ENCODE results near the gene UBE2V1.
A peak's percentile ranks its signal among the peaks of the same experiment; 100 is the strongest.
"Not testable (repeated sequence)": the region's sequence is repeated elsewhere in the genome, so short reads cannot be mapped to it uniquely, and the experiment has no call there.

The UBE2V1 gene

DNA sequence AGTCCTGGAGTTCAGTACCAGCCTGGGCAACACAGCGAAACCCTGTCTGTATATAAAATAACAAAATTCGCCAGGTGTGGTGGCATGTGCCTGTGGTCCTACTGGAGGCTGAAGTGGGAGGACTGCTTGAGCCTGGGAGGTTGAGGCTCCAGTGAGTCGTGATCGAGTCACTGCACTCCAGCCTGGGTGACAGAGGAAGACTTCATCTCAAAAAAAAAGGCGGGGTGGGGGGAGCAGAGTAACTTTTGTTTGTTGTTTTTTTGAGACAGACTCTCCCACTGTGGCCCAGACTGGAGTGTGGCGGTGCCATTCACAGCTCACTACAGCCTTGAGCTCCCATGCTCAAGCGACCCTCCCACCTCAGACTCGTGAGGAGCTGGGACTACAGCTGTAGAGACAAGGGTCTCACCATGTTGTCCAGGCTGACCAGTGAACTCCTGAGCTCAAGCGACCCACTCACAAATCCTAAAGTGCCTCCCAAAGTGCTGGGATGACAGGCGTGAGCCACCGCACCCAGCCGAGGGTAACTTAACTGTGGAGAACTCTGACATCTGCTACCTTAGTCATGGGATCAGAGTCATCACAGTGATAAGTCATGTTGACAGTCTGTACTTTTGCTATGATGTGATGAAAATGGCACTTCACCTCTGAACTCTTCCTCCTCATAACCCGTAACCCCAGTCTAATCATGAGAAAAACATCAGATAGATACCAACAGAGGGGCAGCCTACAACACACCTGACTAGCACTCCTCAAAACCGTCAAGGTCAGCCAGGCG is 24.1 kb upstream of the UBE2V1 start:
- no peak for DNase-seq

DNA sequence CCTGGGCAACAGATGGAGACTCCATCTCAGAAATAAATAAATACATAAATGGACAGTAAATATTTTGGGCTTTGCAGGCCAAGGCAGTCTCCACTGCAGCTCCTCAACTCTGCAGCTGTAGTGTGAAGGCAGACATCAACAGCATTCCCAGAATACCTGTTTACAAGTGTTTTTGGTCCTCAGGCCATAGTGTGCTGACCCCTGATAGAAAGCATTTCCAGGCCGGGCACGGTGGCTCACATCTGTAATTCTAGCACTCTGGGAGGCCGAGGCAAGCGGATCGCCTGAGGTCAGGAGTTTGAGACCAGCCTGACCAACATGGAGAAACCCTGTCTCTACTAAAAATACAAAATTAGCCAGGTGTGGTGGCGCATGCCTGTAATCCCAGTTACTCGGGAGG is 22.2 kb upstream of the UBE2V1 start:
- not testable (repeated sequence) for DNase-seq

DNA sequence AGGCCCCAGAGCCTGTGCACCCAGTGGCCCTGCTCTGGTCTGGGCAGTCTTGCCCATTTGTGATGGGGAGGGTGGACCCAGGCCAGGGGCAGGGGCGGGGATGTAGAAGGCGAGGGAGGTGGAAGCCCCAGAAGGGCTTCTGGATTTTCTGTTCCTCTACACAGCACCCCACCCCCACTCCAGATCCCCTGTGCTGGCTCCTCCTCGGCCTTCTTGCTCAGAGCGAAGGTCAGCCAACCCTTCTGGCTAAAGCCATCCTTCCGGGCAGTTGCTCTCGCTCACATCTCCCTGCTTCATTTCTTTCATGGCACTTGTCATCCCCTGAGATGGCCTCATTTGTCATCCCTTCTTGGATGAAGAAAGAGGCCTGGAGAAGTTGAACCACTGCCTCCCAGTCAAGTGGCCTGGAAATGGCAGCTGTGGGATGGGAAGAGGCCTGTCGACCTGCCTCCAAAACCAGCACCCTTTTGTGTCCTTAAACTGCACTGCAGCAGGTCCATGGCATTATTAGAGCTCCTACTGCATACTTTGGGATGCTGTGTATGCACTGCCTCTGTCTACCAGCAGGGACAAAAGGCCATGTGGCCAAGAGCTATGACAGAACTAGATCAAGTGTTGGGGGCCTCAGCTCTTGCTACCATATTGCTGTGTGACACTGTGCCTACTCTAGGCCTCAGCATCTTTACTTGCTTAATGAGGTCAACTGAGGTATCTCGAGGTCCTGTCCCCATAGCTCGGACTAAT is 20.7 kb upstream of the UBE2V1 start:
- no peak for DNase-seq

DNA sequence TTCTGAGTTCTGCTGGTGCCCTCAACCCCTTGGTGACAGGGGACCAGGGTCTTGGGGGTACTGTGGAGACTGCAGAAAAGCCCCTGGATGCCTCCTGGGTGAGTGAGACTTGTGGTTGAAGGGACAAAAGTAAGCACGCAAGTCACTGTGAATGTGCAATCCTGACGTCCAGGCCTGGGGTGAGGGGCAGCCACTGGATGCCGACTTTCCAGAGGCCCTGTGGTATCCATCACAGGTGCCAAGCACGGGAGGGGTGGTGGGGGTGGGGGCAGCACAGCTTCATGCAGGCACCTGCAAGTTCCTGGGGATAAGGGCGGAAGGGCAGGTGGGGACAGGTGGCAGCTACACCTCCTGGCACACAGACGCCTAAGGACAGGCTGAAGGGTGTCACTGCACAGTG is 20.1 kb upstream of the UBE2V1 start:
- DNase-seq, result no peak

DNA sequence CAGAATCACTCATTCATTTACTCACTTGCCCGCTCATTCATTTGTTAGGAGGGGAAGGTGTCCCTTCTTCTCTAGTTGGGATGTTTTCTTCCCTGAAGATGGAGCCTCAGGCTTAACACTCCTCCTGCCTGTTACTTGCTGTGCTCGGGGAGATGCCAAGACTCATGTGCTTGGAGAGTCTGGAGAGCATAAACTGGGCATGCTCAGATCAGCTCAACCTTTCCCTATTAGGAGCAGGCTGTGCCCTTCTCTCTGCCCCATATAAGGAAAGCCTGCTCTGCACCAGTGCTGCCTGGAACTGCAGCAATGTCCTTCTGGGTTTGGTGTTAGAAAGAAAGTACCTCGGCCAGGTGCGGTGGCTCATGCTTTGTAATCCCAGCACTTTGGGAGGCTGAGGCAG is 18.0 kb upstream of the UBE2V1 start:
- no peak for DNase-seq

DNA sequence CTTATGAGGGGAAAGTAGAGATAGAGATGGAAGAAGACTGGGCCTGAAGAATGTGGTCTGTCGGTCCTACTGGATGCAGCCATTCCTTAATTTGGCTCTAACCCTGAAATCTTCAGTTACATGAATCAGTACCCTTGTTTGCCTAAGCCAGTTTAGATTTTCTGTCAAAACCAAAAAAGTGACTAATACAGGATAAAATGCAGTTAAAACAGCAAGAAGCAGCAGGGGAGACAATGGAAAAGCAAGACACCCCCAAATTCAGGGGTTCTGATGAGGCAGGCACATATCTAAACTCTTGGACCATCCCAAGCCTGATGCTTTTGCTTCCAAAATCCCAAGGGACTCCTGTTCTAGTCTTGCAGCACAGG is 17.4 kb upstream of the UBE2V1 start:
- DNase-seq, result no peak

DNA sequence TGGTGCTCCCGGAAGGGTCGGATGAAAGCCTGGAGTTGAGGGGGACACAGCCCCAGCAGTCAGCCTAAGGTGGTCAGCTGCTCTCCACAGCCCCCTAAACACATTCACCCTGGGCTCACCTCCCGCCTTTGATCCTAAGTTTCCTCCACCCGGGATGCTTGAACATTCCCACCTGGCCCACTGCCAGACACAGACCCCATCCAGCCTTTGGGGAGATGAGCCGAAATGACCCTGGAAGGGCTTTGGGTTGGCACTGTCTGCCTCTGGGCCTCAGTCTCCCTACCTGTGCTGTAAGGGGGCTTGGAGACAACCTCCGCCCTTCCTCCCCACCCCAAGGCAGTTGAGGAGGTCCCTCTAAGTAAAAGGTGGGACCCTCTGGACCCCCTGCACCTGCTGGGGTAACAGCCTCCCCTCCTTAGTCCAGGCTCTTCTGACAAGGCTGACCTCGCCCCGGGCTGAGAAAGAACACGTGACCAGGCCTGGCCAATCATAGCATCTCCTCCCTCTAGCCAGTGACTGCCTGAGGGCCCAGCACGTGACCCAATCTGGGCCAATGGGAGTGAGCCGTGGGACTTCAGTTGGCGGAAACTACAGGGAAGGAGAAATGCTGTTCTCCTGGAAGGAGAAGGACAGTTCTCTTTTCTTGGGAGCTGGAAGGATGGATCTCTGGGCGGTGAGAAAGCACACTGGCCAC is 16.9 kb upstream of the UBE2V1 start:
- DNase-seq, result no peak

DNA sequence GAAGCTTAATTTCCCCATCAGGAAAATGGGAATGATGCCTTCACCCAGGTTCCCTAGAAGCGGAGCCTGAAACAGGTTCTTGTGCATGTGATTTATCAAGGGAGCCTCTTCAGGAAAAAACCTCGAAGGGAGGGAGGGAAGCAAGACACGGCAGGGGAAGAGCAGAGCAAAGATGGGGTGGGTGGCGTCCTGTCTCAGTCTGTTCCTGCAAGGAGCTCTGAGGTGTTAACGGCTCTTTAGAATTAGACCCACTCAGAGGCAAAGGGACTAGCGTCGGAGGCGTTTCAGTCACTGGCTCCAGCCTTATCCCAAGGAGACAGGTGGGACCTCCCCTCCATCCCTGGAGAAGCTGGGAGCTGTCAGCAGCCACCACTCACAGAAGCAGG is 15.6 kb upstream of the UBE2V1 start:
- no peak for DNase-seq

DNA sequence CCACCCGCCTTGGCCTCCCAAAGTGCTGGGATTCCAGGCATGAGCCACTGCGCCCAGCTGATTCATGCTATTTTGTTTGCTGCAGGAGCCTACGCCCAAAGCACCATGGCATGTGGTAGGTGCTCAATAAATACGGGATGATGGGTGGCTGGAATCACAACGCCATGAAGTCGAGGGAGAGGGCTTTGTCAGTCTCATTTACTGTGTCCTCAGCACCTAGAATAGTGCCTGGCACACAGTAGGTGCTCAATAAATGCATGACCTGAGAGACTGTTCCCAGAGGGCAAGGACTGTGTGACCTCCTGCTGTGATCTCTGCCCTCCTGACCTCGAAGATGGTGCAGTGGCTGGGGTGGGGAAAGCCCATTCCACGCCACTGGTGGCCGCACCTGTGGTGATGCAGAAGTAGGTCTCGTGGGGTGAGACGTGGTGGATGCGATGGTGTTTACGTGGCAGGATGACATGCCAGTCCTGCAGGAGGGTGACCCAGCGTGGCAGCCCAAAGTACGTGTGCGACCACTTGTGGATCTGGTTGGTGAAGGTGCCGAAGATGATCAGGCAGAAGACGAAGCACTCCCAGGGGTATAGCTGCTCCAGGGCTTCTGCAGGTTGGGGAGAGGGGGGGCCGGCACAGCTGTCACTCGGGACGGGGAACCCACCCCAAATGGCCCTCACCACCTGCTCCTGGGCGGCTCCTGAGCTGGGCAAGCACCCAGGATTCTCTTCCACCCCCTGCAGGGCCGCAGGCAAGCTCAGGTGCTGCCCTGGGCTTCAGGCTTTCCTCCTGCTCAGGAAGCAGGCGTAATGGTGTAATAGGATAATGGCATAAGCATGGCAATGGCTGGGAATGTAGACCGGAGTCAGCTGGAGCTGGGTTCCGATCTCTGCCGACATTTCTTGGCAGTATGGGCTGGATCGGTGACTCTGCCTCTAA is 14.9 kb upstream of the UBE2V1 start:
- no peak for DNase-seq

DNA sequence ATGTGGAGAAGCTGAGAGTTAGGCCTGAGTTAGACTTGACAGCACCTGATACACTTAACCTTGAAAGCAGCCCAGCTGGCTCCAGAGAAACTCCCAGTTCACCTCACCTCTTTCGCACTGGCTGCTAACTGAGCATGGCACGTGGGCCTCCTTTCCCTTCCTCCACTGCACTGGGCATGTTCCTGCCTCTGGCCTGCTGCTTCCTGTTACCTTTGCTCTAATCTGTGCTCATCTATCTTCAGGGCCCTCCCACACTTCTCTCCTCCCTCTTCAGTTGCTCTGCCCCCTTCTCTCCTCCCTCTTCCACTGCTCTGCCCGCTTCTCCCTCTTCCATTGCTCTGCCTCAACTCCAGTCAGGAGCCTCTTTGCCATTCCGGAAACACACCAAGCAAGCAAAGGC is 13.7 kb upstream of the UBE2V1 start:
- no peak for DNase-seq

DNA sequence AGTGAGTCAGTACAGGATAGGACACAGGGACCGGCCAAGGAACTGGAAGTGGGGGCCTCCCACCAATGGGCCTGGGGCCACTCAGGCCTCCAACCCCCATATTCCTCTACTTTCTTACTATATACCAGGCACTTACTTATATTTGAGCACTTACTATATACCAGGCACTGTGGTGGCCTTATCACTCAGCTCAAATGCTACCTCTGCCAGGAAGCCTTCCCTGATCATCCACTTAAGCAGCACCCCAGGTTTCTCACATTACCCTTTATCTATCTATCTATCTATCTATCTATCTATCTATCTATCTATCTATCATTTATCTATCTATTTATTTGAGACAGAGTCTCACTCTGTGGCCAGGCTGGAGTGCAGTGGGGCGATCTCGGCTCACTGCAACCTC is 12.3 kb upstream of the UBE2V1 start:
- no peak for DNase-seq

DNA sequence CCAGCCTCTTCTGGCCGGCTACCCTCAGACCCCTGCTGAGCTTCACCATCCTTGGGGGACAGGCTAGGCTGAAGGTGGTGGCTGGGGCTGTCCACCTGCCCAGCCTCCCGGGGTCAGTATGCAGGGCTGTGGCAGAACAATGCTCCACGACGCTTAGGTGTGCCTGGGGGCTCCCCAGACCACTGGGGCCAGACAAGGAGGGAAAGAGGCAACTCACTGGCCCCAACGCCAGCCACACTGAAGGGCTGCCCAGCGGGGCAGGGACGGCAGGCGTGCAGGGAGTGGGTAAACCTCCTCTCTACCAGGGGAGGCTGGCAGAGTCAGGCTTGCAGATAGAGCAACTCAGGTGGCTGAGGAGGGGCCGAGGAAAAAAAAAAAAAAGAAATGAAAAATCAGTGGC is 11.5 kb upstream of the UBE2V1 start:
- DNase-seq, result no peak

DNA sequence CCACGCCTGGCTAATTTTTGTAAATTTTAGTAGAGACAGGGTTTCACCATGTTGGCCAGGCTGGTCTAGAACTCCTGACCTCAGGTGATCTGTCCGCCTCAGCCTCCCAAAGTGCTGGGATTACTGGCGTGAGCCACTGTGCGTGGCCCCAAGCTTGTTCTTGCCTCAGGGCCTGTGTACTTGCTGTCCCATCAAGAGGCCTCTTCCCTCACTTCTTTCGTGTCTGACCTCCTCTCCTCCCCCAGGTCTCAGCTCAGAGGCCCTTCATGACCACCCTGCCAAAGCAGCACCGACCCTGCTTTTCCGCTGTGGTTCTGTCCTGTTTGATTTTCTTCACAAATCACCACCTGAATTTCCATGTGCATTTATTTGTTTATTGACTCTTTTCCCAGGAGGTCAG is 10.5 kb upstream of the UBE2V1 start:
- no peak for DNase-seq

DNA sequence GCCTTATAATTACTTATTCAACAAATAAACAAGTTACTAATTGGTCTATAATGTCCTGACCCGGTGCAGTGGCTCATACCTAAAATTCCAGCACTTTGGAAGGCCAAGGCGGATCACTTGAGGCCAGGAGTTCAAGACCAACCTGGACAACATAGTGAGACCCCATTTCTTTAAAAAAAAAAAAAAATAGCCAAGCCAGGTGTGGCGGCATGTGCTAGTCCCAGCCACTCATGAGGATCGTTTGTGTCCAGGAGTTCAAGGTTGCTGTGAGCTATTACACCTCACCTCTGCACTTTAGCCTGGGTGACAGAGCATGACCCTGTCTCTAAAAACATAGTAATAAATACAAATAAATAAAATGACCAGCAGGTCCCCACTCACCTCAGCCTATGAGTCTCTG is 9.8 kb upstream of the UBE2V1 start:
- DNase-seq, result no peak

DNA sequence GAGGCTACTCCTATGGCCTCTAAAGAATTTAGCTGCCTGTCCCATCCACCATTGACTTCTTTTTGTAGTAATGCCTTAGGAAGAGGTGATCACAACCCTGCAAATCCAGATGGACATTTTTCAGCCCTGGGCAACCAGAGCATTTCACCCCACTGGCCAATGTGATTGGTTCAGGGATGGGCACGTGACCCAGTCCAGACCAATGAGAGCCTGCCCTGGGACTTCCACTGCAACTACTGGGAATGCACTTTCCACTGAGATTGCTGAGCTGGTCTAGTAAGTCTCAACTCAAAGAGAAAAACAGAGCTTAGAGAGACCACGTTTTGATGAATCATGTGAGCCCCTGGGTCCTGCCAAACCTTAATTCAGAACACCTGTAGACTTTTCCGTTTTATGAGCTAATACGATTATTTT is 8.9 kb upstream of the UBE2V1 start:
- DNase-seq, result no peak

DNA sequence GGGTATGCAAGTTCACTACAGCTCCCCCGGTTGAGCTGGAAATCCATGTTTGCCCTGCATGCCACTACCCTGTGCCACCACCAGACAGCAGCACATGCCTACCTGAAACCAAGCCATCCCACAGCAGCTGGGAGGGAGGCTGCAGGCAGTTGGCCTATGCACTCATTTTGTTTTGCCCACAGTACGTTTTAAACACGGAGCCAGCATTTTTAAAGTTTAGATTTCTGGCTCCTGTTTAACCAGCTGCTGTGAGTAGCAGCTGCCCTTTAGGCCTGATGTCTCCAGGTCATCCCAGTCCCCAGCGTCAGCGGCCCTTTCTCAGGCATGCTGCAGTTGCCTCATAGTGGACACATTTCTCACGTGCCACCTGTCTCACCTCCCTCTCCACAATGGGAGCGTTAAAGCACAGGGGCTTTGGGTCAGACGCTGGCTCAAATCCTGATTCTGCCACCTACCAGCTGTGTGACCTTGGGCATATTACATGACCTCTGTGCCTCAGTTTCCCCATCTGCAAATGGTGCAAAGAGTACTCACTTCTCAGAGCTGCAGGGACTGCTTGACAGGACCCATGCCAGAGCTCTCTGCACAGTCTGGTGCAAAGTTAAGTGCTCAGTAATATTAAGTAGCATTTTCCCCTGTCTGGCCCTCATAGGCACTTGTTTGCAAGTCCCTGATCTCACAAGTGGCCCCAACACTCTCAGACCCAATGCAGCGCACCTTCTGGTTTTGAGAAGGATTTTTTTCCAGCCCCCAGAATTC is 8.2 kb upstream of the UBE2V1 start:
- peak; percentile 39 to 59 for DNase-seq

DNA sequence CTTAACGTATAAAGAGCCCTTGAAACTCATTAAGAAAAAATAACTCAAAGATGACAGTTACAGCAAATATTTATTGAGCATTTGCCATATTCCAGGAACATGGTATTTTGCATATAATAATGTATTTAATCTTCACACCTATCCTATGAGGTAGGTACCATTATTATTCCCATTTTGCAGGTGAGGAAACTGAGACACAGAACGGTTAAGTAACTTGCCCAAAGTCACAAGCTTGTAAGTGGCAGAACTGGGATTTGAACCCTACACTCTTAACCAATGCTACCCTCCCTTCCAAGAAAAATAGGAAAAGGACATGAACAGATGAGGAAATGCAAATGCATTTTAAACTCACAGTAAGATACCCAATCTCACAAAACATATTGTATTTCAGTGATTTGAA is 5.3 kb upstream of the UBE2V1 start:
- no peak for DNase-seq

DNA sequence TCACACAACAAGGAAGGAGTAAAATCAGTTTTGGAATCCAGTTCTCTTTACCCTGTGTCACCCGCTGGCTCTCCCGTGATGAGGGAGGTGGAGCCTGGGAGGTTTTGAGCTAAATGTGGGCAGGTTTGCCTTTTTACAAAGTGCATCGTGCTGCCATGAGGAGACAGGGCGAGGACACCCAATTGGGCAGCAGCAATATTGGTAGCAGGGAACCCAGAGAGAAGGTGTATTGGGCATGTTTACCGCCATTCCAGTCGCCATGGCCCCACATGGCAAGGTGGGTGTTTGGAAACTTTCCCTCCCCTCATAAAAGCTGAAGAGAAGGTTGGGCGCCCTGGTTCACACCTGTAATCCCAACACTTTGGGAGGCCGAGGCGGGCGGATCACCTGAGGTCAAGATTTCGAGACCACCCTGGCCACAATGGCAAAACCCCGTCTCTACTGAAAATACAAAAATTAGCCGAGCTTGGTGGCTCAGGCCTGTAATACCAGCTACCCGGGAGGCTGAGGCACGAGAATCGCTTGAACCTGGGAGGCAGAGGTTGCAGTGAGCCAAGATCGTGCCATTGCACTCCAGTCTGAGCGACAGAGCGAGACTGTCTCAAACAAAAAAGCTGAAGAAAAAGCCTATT is 3.5 kb upstream of the UBE2V1 start:
- DNase-seq, result no peak

DNA sequence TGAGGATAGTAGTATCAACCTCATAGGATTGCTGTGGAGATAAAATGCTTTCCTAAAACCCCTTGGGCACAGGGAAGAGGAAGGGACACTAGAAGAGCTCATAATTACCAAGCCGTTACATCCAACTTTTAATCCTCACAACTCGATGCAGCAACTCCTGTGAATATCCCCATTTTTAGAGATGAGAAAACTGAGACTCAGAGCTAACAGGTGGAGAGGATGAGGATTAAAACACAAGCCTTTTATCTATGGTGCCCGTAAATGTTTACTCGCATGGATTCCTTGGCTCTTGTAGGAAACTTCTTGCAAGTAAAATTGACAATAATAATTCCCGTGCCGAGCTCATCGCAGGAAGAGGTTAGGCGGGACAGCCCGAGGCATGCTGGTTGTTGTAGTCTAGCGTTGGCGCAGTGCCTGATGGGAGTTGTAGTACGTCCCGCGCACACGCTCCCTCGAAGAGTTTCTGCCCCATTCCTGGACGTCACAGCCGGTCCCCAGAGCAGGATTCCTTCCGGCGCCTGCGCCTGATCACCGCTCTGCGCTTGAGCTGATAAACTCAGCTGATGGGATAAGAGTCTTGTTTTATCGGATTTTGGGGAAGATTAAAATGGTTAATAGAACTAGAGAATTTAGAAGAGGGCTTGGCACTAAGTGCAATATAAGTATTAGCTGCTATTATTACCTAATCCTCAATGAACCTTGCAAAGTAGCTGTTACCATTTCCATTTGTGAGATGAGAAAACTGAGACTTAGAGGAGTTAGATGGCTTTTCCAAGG is 2.8 kb upstream of the UBE2V1 start:
- peak; percentile 98 to 99 for DNase-seq

DNA sequence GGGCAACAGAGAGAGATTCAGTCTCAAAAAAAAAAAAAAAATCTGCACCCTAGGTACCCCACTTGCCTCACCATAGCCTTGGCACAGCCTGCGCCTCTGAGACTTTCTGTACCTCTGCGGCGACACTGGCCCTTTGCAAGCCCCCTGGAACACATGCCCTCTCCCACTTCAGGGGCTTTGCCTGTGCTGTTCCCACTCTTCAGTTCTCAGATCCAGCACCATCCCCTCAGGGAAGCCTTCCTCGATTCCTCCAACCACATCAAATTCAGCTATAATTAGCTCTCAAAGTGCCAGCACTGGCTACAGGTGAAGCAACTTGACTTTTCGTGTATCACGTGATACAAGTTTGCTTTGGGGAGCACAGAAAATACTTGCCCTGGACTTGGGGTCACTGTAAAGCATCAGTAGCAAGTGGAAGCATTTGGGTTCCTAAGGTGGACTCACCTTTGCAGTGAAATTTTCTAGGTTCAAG is 2.1 kb upstream of the UBE2V1 start:
- no peak for DNase-seq
